ENCODE measurements around the gene CDK15. TPM values are rescaled to one million over a fixed set of nuclear protein-coding genes. Genes with fewer than 3 reads are reported as not detected.

Gene CDK15
- polyA plus RNA-seq: not detected in 2 replicates

DNA sequence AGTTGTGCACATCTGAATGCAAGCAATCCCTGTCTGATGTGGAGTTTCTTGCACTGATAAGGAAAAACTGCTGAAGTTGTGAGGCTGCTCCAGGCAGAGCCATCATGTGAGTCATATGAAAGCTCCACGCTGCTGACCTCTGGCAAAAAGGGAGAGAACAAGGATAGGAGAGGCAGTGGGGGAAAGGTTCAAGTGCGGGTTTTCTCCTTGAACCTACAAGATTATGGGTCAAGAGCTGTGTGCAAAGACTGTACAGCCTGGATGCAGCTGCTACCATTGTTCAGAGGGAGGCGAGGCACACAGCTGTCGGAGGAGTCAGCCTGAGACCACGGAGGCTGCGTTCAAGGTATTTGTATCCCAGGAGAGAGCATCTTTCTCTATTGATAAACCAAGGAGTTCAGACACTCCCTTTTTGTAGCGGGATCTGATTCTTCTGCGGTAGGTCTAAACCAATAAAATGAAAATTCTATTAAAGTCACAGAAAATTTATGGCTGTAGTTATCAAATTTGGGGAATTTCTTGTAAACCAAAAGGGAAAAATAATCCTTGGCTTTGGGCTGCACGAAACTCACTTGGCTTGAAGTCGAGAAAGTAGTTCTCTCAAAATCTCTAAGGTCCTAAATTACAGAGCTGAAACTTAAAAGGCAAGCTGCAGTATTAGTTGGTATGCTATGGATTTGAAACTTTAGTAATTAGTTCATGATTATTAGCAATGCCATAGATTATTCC is at the start of gene CDK15:
CDK15 (plus strand) TSS at position 96 of the 729 bp plus-strand sequence; CDS start at position 224, 128 bp downstream.

GRCh38 chr2:201780674-201781493 is 25.5 kb upstream of the CDK15 start, which contains the start of gene ALS2:
Gene ALS2 (minus strand): TSS chr2:201780933. CDS start chr2:201768885, 12,048 bp downstream.

Other genes starting within 250 kb of the CDK15 start
- gene TMEM237, start 163.0 kb upstream of the CDK15 start, polyA plus RNA-seq: 58.1 and 65.9 TPM in 2 replicates
- 0.42 and 1.4 TPM in 2 replicates for gene MPP4, start 107.9 kb upstream of the CDK15 start, polyA plus RNA-seq
- 15.8 and 18.0 TPM in 2 replicates for gene ALS2, start 25.6 kb upstream of the CDK15 start, polyA plus RNA-seq
- gene FZD7, start 227.3 kb downstream of the CDK15 start, polyA plus RNA-seq: 3.3 and 6.0 TPM in 2 replicates

Measured in Purkinje cell (primary cell).